HuH-7 (cell line): ENCODE results near the gene CEACAM1.
"Not testable (repeated sequence)": the region's sequence is repeated elsewhere in the genome, so short reads cannot be mapped to it uniquely, and the experiment has no call there.

Source experiments
- DNase-seq: peaks from one replicate; pipeline ENCODE4 v3.0.0; 2011; ENCODE audit warnings: low spot score

The CEACAM1 gene

DNA sequence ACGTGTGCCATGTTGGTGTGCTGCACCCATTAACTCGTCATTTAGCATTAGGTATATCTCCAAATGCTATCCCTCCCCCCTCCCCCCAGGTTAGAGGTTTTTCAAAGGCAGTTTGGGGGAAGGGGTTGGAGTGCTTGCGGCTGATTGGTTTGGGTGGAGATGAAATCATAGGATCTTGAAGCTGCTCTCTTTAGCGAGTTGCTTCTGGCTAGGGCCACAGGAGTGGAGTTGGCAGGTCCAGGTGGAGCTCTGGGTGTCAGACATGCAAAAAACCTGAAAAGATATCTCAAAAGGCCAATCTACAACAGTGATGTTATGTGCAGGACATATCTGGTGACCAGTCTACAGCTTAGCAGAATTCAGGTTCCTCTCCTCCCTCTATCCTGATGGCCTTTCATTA lies 52.9 kb downstream of the CEACAM1 start:
- no peak for DNase-seq

DNA sequence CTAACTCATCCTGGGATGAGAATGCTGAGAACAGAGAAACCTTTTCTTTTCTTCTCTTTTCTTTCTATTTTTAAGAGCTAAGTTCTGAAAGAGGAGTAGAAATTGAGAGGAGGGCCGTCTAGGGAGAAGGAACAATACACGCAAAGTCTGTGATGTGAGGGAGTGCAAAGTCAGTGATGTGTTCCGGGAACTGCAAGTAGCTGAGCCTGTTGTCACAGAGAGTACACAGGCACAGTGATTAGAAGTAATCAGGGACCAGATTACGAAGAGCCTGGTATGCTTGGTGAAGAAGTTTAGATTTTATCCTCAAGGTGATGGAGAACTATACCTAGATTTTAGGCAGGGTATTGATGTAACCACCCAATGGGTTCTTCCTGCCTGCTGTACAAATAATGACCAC lies 53.5 kb downstream of the CEACAM1 start:
- no peak for DNase-seq

DNA sequence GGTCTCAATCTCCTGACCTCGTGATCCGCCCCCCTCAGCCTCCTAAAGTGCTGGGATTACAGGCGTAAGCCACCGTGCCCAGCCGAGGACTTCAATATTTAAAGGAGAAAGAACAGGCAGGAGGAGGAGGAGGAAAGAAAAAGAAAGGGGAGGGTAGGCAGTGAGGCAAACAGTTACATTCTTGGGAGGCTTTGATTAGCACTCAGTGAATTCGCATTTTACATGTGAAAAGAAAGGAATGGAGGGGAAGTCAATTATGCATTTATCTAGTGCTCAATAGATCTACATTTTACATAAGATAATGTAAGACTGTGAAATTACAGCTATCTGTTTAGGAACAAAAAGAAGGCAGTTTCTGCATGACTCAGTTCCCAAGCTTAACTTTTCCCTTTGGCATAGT lies 54.6 kb downstream of the CEACAM1 start:
- DNase-seq = no peak

DNA sequence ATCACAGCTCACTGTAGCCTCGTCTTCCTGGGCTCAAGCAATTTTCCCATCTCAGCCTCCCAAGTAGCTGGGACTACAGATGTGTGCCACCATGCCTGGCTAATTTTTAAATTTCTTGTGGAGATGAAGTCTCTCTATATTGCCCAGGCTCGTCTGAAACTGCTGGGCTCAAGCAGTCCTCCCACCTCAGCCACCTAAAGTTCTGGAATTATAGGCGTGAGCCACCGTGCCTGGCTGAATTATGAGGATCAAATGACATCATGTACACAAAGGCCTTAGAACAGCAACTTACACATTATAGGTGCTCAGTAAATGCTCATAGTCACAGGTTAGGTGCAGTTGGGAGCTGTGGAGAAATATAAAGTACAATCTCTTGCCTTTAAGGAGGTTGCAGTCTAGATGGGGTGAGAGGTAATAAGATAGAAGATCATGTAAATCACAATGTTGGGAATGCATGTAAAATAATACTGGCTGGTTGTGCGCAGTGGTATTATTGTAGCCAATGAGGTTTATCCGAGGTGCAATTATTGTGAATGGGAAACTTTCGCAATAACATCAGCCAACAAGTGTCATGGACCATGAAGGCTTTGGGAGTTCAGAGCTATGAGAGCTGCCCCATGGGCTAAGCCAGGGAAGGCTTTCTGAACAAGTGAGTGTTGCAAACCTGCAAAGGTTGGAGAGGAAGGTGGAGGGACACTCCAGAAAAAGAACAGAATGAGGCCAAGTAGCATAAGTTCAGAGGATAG lies 55.7 kb downstream of the CEACAM1 start:
- DNase-seq = no peak

DNA sequence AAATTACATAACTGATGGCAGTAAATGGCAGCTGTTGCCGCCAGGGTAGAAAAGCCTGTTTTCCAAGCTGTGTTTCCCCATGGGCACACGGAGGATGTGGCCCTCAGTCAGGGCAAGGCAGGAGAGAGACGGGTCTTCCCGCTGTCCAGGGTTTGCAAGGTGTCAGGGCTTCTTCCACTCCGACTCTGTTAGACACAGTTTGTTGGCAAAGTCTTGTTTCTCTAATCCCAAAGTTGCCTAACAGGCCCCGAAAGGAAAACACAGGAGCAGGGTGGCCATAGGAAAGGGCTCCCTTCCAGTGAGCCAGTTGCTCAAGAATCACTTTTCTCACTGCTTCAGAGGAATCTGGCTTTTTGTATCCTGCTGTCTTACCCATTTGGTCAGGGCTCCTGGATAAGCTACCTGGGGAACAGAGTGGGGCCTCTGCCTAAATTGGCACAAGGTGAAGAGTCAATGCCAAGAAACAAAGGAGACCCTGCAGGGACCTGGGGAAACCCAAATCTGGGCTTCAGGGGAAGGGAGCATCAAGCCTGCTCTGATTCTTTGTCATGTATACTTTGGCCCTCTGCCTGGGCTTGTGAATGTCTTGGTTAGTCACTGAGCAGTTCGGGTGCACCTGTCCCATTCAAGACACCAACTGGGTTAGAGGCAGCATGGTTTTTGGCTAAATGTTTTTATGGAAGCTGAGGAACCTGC lies 56.6 kb downstream of the CEACAM1 start:
- no peak for DNase-seq

DNA sequence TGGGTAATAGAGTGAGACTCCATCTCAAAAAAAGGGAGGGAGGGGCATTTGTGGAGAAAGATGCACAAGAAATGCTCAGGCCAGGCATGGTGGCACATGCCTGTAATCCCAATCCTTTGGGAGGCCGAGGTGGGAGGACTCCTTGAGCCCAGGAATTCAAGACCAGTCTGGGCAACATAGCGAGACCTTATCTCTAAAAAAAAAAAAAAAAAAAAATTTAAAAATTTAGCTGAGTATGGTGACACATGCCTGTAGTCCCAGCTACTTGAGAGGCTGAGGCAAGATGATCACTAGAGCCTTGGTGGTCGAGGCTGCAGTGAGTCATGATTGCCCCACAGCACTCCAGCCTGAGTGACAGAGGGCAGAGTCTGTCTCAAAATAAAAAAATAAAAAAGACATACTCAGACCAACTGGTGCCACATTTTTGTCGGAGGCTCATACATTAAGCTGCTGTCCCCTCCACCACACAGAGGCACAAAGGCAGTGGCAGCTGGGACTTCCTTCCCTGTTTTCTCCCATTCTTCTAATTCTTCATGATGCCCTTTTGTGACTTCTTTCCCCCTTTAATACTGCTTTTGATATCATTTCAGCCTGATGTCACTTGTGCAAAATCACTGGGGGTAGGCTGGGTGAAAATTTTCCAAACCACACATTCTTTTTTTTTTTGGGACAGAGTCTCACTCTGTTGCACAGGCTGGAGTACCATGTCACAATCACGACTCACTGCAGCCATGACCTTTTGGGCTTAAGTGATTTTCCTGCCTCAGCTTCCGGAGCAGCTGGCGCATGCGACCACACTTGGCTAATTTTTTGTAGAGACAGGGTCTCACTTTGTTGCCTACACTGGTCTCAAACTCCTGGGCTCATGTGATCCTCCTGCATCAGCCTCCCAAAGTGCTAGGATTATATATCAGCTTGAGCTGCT lies 58.7 kb downstream of the CEACAM1 start:
- no peak for DNase-seq

DNA sequence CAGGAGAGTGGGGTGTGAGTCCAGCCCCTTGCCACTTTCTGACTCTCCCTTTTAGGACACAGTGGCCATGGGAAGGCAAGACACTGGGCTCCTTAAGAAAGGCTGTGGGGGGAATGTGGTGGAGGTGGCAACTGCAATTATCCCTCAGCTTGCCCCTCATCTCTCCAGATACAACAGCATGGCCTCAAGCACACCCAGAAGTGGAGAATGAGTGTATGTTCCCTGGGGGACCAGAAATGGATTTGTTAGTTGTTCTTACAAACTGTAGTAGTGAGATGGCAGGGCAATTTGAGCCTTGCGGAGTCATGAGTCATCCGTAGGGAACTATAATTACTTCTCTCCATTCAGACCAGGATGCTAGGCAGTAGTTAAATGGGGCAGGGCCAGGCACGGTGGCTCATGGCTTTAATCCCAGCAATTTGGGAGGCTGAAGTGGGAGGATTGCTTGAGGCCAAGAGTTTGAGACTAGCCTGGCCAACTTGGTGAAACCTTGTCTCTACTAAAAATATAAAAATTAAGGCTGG lies 59.9 kb downstream of the CEACAM1 start:
- no peak for DNase-seq

DNA sequence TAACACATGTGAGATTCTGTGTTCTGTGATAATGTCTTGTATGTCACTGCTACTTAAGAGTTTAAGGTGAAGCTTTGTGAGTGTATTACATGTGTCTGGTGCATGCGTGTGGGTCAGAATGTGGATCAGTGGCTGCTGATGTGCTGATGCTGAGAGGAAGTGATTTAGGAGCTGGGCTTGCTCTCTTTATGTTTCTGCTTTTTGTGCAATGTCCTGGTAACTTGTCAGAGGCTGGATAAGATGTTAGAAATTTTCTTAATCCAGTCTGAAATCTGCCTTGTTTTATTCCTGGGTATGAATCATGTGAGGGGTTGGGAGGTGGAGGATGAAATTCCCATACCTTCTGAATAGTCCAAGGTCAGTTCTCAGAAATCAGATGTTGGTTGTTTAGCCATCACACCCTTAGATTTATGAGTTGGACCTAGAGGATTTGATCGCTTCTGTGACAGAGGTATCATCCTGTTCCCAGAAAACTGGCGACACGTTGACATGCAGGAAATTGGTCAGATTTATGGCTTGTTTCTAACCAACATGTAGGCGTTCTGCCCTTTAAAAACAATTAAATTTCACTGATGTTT lies 61.0 kb downstream of the CEACAM1 start:
- no peak for DNase-seq

DNA sequence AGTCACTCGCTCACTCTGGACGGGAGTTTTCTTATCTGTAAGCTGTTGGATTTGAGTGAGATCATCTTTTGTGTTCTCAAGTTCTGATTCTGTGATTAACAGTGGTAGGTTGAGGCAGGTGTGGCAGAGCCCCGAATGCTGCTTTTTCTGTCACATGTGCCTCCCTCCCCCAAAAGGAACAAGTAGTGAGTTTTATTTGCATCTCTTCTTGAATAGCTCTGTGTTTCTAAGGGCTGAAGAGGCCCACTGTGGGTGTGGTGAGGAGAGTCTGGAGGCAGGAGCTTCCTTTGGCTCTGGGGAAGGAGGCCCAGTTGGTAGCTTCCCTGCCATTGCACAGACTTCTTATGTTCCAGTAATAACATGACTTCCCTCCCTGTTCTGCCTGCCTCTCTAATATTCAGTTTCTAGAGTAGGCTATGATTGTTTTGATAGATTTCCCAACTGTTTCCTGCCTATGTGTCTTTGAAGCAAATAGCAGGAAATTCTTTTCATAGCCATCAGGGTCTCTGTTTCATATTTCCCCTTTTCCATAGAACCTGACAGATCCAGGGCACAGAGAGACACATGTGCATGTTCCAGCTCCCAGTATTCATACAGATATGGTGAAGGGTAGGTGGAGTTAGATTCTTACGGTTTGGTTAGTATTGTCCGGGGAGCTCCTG lies 61.6 kb downstream of the CEACAM1 start:
- no peak for DNase-seq

DNA sequence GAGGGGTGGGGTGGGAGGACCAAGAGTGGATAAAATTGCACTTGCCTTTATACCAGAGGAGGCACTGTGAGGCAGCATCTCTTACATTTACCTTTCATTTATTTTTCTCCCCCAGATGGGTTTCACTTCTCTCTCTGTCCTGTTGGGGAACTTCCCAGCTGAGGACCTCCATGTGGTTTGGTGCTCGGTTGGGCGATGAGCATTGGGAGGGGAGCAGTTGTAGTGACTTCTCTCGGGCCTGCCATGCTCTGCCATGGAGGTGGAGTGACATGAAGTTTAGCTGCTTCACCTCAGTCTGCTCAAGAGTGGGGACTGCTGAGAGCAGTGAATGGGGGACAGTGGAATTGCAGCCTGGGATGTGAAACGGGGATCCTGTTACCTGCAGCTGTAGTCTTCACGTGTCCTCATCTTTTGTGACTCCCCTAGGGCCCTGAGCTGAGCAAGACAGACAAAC lies 62.4 kb downstream of the CEACAM1 start:
- no peak for DNase-seq

DNA sequence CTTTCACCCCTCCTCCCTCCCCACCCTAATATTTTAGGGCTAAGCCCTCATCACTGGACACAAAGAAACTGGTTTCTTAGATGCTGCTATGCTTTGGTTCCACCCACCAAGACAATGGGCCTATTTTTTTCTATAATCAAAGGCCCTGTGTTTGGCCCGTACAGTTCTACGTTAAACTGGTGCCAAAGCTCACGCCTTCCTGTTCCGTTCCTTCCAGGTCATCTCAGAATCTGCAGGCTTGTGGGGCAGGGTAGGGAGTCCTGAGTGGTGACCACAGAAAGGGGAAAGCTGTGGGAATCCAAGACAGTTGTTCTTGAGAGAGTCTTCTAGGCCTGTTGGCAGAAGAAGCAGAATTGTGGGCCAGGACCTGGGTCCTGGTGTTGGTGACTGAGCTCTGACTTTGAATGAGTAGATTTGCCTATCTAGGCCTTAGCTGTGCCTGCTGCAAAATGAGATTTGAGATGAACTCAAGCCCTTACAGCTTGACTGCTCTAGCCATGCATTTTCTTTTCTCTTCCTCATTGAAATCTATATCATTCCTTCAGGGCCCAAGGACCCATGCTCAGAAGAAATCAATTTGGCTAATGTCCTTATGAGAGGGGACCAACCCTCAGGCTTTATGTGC lies 66.5 kb downstream of the CEACAM1 start:
- no peak for DNase-seq

DNA sequence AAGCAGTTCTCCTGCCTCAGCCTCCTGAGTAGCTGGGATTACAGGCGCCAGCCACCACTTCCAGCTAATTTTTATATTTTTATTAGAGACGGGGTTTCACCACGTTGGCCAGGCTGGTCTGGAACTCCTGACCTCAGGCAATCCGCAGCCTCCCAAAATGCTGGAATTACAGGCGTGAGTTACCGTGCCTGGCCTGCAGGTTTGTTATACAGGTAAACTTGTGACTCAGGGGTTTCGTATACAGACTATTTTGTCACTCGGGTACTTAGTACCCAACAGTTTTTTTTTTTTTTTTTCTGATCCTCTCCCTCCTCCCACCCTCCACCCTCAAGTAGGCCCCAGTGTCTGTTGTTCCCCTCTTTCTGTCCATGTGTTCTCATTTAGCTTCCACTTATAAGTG lies 67.0 kb downstream of the CEACAM1 start:
- DNase-seq = not testable (repeated sequence)

DNA sequence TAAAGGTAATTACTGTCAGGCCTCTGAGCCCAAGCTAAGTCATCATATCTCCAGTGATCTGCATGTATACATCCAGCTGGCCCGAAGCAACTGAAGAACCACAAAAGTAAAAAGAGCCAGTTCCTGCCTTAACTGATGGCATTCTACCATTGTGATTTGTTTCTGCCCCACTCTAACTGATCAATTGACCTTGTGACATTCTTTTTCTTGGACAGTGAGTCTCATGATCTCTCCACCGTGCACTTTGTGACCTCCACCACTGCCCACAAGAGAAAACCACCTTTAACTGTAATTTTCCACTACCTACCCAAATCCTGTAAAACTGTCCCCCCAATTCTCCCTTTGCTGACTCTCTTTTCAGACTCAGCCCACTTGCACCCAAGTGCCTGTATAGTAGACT lies 68.4 kb downstream of the CEACAM1 start:
- no peak for DNase-seq
